ENCODE results near the gene AP1S1.
"Not testable (repeated sequence)": the region's sequence is repeated elsewhere in the genome, so short reads cannot be mapped to it uniquely, and the experiment has no call there.

Gene AP1S1

DNA sequence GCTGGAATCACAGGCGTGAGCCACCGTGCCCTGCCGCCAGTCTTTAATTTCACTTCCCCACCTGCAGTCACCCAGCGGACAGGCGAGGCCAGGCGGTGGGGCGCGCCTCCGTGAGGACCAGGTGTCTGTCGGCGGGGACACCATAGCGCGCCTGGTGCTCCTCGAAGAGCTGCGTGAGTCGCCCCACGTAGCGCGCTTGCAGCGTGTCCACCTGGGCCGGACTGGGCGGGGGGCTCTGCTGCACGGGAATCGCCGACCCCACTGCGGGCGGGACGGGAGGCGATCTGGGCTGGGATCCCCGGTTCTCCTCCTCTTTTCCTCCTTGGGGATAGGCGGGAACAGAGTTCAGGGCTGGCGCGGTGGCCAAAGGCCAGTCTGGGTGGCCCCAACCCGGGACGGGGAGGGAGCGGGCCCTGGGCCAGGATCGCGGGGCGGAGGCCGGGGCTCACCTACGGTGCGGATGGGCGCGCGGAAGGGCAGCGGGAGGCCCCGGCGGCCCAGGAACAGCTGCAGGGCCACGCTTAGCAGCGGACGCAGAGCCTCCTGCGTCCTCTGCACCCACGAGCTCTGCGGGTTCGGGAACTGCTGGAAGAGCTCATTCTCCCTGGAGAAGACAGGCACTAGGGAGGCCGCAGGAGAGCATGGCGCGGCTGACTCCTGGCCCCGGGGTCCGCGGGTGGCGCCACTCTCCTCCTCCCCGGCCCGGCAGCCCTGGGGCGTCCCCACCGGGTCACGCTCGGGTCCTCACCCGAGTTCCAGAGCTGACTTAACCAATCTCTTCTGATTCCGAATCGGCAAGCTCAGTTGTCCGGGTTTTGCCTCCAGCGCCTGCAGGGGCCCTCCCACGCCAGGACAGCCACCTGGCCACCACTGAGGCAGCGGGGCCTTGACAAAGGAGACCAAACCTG, 47.7 kb downstream of the AP1S1 start:
- DNase-seq (ENCODE audit: low spot score): no peak

DNA sequence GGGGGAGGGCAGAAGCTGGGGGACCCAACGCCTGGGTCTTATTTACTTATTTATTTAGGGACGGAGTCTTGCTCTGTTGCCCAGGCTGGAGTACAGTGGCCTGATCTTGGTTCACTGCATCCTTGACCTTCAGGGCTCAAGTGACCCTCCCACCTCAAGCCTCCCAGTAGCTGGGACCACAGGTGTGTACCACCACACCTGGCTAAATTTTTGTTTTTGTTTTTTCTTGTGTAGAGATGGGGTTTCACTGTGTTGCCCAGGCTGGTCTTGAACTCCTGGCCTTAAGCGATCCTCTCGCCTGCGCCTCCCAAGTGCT, 48.3 kb downstream of the AP1S1 start:
- DNase-seq (ENCODE audit: low spot score): no peak

DNA sequence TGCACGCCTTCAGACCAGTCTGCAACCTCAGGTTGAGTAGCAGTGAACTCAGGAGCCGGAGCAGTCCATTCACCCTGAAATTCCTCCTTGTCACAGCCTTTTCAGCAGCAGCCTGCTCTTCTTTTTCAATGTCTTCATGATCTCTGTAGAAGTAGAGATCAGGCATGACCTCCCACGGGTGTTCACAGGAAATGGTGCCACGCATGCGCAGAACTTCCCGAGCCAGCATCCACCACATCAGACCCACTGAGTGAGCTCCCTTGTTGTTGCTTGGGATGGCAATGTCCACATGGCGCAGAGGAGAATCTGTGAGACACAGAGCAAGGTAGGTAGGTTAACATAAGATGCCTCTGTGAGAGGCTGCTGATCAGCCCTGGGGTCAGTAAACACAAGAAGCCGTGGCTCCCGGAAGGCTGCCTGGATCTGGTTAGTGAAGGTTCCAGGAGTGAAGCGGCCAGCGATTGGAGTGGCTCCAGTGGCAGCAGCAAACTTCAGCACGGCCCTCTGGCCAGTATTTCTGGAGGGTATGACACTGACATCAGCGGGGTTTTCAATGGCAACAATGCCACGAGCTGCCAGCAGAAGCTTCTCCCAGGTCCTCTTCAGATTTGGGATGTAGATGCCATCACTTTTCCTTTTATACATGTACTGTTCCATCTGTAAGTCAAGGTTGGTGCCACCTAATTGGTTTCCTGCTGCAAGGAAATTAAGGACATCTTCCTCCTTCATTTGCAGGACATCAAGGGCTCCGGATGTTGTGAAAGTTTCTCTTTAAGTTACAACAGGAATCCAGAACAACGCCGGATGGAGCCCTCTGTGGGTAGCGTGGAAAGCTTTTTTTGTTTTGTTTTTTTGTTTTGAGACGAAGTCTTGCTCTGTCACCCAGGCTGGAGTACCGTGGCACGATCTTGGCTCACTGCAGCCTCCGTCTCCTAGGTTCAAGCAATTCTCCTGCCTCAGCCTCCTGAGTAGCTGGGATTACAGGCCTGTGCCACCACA, 49.8 kb downstream of the AP1S1 start:
- not testable (repeated sequence) for DNase-seq (ENCODE audit: low spot score)

DNA sequence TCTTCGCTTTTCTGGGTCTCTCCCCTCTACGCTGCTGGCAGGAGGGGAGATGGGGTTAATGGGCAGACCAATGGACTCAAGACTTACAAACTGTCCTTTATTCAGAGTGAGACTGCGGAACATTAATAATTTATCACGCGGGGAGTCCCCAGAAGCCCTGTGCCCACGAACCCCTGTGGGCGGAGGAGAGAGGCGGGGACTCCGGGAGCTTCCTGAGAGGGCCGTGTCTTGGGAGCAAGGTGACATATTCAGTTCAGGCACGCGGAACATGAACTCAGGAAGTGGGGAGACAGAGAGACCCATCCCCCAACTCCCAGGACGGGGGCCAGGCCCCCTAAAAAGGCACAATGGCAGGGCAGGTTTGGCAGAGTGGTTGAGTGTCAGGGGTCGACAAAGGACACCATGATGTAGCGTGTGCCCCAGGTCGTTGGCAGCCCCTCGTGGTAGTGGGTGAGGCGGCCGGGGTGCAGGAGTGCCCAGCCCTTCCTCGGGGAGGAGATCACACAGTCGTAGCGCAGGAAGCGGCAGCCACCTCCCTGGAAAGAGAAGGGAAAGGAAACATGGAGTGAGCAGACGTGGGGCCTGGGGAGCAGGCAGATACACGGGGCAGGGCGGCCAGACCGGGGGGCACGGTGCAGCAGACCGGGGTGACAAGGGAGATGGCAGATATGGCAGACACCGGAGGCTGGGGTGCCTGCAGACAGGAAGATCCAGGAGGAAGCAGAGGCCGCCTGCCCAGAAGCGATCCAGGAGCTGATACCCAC, 51.8 kb downstream of the AP1S1 start:
- no peak for DNase-seq (ENCODE audit: low spot score)

DNA sequence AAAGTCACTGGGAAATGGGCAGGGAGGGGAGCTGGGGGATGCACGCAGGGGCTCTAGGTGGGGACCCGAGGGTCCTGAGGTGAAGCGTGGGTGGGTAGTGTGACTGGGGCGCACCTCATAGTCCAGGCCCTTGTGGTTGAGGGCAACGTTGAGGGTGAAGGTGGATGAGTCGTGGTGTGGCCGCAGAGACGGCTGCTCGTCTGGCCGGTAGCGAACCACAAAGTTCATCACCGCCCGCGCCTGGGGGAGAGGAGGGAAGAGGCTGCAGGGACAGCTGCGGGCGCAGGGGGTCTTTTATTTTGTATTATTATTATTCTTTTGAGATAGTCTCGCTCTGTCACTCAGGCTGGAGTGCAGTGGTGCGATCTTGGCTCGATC, 52.4 kb downstream of the AP1S1 start:
- no peak for DNase-seq (ENCODE audit: low spot score)

DNA sequence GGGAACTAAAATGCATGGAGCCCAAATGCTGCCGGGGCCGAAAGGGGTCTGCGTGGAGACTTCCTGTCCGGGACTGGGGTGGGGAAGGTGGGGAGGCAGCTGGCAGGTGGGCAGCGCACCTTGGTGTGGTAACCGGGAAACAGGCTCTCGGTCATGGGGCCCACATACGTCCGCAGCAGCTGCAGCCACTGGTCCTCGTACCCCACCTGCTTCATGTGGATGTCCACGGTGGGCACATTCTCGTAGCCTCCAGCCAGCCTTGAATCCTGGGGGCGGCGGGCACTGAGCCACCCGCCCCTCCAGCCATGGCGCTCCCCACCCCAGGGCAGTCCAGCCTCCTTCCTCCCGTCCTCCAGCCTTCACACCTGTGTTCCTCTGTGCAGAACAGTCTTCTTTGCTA, 53.2 kb downstream of the AP1S1 start:
- no peak for DNase-seq (ENCODE audit: low spot score)

DNA sequence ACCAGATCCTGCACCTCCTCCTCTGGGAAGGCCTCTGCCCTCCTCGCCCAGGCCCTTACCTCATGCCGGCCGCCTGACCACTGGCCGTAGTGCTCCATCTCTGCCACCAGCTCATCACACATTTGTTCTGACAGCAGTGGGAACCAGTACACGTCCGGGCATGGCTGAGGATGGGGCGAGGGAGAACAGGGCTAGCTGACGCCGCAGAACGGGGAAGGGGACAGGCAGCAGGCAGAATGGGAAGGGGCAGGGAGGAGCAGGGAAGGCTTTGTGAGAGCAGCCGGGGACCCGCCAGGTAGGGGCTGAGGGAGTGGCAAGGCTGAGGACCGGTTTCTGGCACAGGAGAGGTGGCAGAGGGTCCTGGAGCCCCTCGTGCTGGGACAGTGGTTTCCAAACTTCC, 54.5 kb downstream of the AP1S1 start:
- DNase-seq (ENCODE audit: low spot score): no peak

DNA sequence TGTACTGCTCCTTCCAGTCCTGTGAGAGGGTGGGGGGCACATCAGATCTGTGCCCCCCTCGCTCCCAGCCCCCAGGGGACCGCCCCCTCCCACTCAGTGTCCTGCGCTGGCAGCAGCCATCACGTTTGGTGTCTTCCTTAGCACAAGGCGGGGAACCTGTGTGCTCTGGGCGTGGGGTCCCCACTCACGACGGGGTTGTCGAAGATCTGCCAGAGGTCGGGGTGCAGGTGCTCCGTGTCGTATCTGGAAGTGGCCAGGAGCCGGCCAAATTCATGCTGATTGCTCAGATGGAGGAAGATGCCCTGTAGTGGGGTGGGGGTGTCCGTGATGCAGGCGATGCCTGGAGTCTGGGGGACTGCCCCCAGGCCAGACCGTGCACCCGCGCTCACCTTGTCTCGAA, 55.9 kb downstream of the AP1S1 start:
- DNase-seq (ENCODE audit: low spot score): no peak
